H9 (cell line): Measurements from ENCODE around the gene DDT. TPM values are rescaled to one million over a fixed set of nuclear protein-coding genes. Genes with fewer than 3 reads are reported as not detected.
A peak's percentile ranks its signal among the peaks of the same experiment; 100 is the strongest.

ENCODE experiments used
- DNase-seq: peaks from one replicate; pipeline ENCODE4 v3.0.0-alpha.2; 2017
- H2AFZ ChIP-seq: one replicate; pipeline ENCODE4 v1.6.1; 2013; ENCODE audit warnings: mild to moderate bottlenecking, low read length, control low read depth, moderate library complexity
- H2AK5ac ChIP-seq: 2 replicates; pipeline ENCODE4 v1.6.1; 2013; ENCODE audit warnings: low read length, control low read depth, mixed read lengths; ENCODE audit not compliant: insufficient read length
- H2BK120ac ChIP-seq: one replicate; pipeline ENCODE4 v1.6.1; 2013; ENCODE audit warnings: low read depth, mild to moderate bottlenecking, low read length, control low read depth, inconsistent platforms; ENCODE audit not compliant: poor library complexity, severe bottlenecking
- H2BK12ac ChIP-seq: 2 replicates; pipeline ENCODE4 v1.6.1; 2013; ENCODE audit warnings: low read length, control low read depth, mixed read lengths, low read depth; ENCODE audit not compliant: insufficient read length
- H2BK15ac ChIP-seq: 2 replicates; pipeline ENCODE4 v1.6.1; 2013; ENCODE audit warnings: low read depth, low read length, control low read depth
- H2BK20ac ChIP-seq: one replicate; pipeline ENCODE4 v1.6.1; 2013; ENCODE audit warnings: low read depth, mild to moderate bottlenecking, low read length, control low read depth, inconsistent platforms; ENCODE audit not compliant: poor library complexity, severe bottlenecking
- H2BK5ac ChIP-seq: 2 replicates; pipeline ENCODE4 v1.6.1; 2013; ENCODE audit warnings: low read length, control low read depth, mixed read lengths; ENCODE audit not compliant: insufficient read length
- H3K14ac ChIP-seq: 2 replicates; pipeline ENCODE4 v1.6.1; 2013; ENCODE audit warnings: low read length, control low read depth; ENCODE audit not compliant: insufficient read depth
- H3K18ac ChIP-seq: 2 replicates; pipeline ENCODE4 v1.6.1; 2013; ENCODE audit warnings: low read depth, mild to moderate bottlenecking, mixed read lengths, low read length, control low read depth; ENCODE audit not compliant: insufficient read length
- H3K23ac ChIP-seq: 2 replicates; pipeline ENCODE4 v1.6.1; 2013; ENCODE audit warnings: low read length, control low read depth, mixed read lengths, low read depth; ENCODE audit not compliant: insufficient read length
- H3K23me2 ChIP-seq: 2 replicates; pipeline ENCODE4 v1.6.1; 2013; ENCODE audit warnings: low read depth, mild to moderate bottlenecking, mixed read lengths, low read length, control low read depth; ENCODE audit not compliant: insufficient read length, poor library complexity, severe bottlenecking
- H3K27ac ChIP-seq: 2 replicates; pipeline ENCODE4 v1.5.1; 2013; ENCODE audit warnings: low read length, control low read depth, mixed read lengths, low read depth; ENCODE audit not compliant: insufficient read length
- H3K27me3 ChIP-seq: 2 replicates; pipeline ENCODE4 v1.6.1; 2013; ENCODE audit warnings: low read length, control low read depth, inconsistent platforms; ENCODE audit not compliant: insufficient read depth
- H3K4ac ChIP-seq: 2 replicates; pipeline ENCODE4 v1.6.1; 2013; ENCODE audit warnings: low read depth, mild to moderate bottlenecking, control low read depth, inconsistent platforms, low read length, moderate library complexity
- H3K4me1 ChIP-seq: 2 replicates; pipeline ENCODE4 v1.6.1; 2013; ENCODE audit warnings: low read length, control low read depth, inconsistent platforms; ENCODE audit not compliant: insufficient read depth
- H3K4me2 ChIP-seq: 2 replicates; pipeline ENCODE4 v1.6.1; 2013; ENCODE audit warnings: low read length, control low read depth, mixed read lengths; ENCODE audit not compliant: insufficient read length, insufficient read depth
- H3K56ac ChIP-seq: 2 replicates; pipeline ENCODE4 v1.6.1; 2013; ENCODE audit warnings: low read depth, mild to moderate bottlenecking, mixed read lengths, low read length, control low read depth; ENCODE audit not compliant: insufficient read length
- H3K79me1 ChIP-seq: 2 replicates; pipeline ENCODE4 v1.6.1; 2013; ENCODE audit warnings: low read depth, mild to moderate bottlenecking, moderate library complexity, low read length, control low read depth, inconsistent platforms; ENCODE audit not compliant: insufficient read depth, poor library complexity, severe bottlenecking
- H3K79me2 ChIP-seq: 2 replicates; pipeline ENCODE4 v1.6.1; 2013; ENCODE audit warnings: low read length, control low read depth, inconsistent platforms; ENCODE audit not compliant: insufficient read depth
- H3K9ac ChIP-seq: 2 replicates; pipeline ENCODE4 v1.6.1; 2013; ENCODE audit warnings: low read length, control low read depth, mixed read lengths; ENCODE audit not compliant: insufficient read length; ENCODE audit errors: extremely low read depth
- H3K9me3 ChIP-seq: one replicate; pipeline ENCODE4 v1.6.1; 2013; ENCODE audit warnings: low read depth, low read length, inconsistent platforms; ENCODE audit not compliant: control insufficient read depth
- H3T11ph ChIP-seq: one replicate; pipeline ENCODE4 v1.6.1; 2013; ENCODE audit warnings: mild to moderate bottlenecking, low read length, control low read depth, inconsistent platforms
- H4K20me1 ChIP-seq: one replicate; pipeline ENCODE4 v1.6.1; 2013; ENCODE audit not compliant: control insufficient read depth, insufficient read length, insufficient read depth
- H4K5ac ChIP-seq: 2 replicates; pipeline ENCODE4 v1.6.1; 2013; ENCODE audit warnings: low read depth, mild to moderate bottlenecking, mixed read lengths, low read length, control low read depth; ENCODE audit not compliant: insufficient read length
- H4K8ac ChIP-seq: replicated peaks from 2 replicates; pipeline ENCODE4 v1.6.1; 2013; ENCODE audit warnings: low read length, control low read depth, mixed read lengths, low read depth; ENCODE audit not compliant: insufficient read length
- H4K91ac ChIP-seq: 2 replicates; pipeline ENCODE4 v1.6.1; 2013; ENCODE audit warnings: low read depth, mild to moderate bottlenecking, moderate library complexity, mixed read lengths, low read length, control low read depth; ENCODE audit not compliant: insufficient read length
- H3K27ac Mint-ChIP-seq, 3 experiments: 2 replicates in 2 of 3; 3 replicates in 1 of 3; pipeline ENCODE4 v1.8.0; 2020 to 2021; ENCODE audit warnings: mixed read lengths in 3 of 3, mild to moderate bottlenecking in 1 of 3, moderate library complexity in 1 of 3
- H3K27me3 Mint-ChIP-seq: 2 replicates; pipeline ENCODE4 v1.8.0; 2021; ENCODE audit warnings: low read depth, mild to moderate bottlenecking, moderate library complexity, mixed read lengths
- H3K36me3 Mint-ChIP-seq, 3 experiments: 2 replicates in 2 of 3; 3 replicates in 1 of 3; pipeline ENCODE4 v1.8.0; 2020 to 2021; ENCODE audit warnings: low read depth in 3 of 3, mixed read lengths in 3 of 3; ENCODE audit not compliant: insufficient read depth in 1 of 3
- H3K4me1 Mint-ChIP-seq, 2 experiments: 2 replicates each; pipeline ENCODE4 v1.8.0; 2020; ENCODE audit warnings: mixed read lengths in 2 of 2
- H3K4me3 Mint-ChIP-seq, 2 experiments: 2 replicates in 1 of 2; 3 replicates in 1 of 2; pipeline ENCODE4 v1.8.0; 2020 to 2021; ENCODE audit warnings: mild to moderate bottlenecking in 2 of 2, mixed read lengths in 2 of 2, moderate library complexity in 1 of 2
- H3K9me3 Mint-ChIP-seq, 2 experiments: 2 replicates in 1 of 2; 3 replicates in 1 of 2; pipeline ENCODE4 v1.8.0; 2020; ENCODE audit warnings: mild to moderate bottlenecking in 2 of 2, mixed read lengths in 2 of 2, moderate library complexity in 1 of 2
- WGBS: extraction: QIAGEN DNeasy Blood & Tissue Kit; methylation state at CpG from one replicate; pipeline ENCODE4 v1.1.7; 2013; ENCODE audit warnings: missing lambda C conversion rate, low lambda C conversion rate, mixed read lengths; ENCODE audit not compliant: insufficient read length; ENCODE audit errors: extremely low coverage; 5-methylcytosine and 5-hydroxymethylcytosine counted together
- total RNA-seq: library from RNA; stranded (reverse); gene quantifications from 2 replicates; pipeline ENCODE4 v1.2.1, GENCODE V29; 2021
- TF ChIP-seq, protein P1 (sequence below): fragments of 200-600 bp; sonication (generic); conservative IDR thresholded peaks from 3 replicates; pipeline ENCODE4 v1.8.0; 2021; ENCODE audit warnings: antibody characterized with exemption, mild to moderate bottlenecking

The DDT gene
- total RNA-seq, 1 experiment from 2014 or later, result 185 TPM

DNA sequence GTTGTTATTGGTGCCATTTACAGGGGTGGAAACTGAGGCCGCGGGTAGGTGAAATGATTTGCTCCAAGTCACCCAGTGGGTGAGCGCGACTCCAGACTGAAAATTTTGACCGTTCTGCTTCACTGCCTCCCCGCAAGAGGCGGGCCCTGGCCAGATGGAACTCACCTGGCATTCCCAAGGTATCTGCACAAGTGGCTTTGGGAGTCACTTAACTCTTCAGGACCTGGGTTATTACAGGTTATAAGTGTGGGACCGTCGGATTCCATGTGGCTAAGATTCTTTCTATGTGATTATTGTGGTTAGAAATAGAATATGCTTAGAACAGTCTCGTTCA lies 37.5 kb upstream of the DDT start:
- TF ChIP-seq, protein P1, sequence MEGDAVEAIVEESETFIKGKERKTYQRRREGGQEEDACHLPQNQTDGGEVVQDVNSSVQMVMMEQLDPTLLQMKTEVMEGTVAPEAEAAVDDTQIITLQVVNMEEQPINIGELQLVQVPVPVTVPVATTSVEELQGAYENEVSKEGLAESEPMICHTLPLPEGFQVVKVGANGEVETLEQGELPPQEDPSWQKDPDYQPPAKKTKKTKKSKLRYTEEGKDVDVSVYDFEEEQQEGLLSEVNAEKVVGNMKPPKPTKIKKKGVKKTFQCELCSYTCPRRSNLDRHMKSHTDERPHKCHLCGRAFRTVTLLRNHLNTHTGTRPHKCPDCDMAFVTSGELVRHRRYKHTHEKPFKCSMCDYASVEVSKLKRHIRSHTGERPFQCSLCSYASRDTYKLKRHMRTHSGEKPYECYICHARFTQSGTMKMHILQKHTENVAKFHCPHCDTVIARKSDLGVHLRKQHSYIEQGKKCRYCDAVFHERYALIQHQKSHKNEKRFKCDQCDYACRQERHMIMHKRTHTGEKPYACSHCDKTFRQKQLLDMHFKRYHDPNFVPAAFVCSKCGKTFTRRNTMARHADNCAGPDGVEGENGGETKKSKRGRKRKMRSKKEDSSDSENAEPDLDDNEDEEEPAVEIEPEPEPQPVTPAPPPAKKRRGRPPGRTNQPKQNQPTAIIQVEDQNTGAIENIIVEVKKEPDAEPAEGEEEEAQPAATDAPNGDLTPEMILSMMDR, result no peak
- Histone ChIP-seq H2BK20ac (no peak overlapping the region), H4K5ac (no peak overlapping the region), H2BK15ac (no peak overlapping the region), H2BK5ac (no peak overlapping the region), H3K9ac (peak overlapping the region; percentile 21), H3K9me3 (no peaks in the 10 kb centered on the region), H3K4ac (no peak overlapping the region), H2AFZ (no peak overlapping the region), H3K56ac (no peak overlapping the region), H3K23me2 (peaks cover 5% of the 10 kb centered on the region), H3K18ac (no peak overlapping the region), H3T11ph (no peak overlapping the region), H2BK12ac (no peak overlapping the region), H4K20me1 (no peaks in the 10 kb centered on the region), H3K79me2 (peaks cover 5% of the 10 kb centered on the region; the same call in 1 of the 2 replicates), H3K4me2 (peak overlapping the region; percentile 76), H3K23ac (no peak overlapping the region), H3K4me1 (no peaks in the 10 kb centered on the region; the same call in 1 of the 2 replicates), H3K27me3 (no peaks in the 10 kb centered on the region; the same call in 1 of the 2 replicates), H4K91ac (no peak overlapping the region), H4K8ac (no peak overlapping the region), H3K14ac (no peak overlapping the region), H2BK120ac (no peak overlapping the region), H2AK5ac (no peak overlapping the region), H3K79me1 (no peaks in the 10 kb centered on the region), H3K27ac (no peak overlapping the region)
- H3K4me1 Mint-ChIP-seq, result peaks cover 10 to 13% of the 10 kb centered on the region in 2 experiments
- H3K36me3 Mint-ChIP-seq, result peaks cover 0 to 8% (median 2%) of the 10 kb centered on the region in 3 experiments; a peak in 6 of 7 replicates
- DNase-seq, result no peak
- peaks cover 3% of the 10 kb centered on the region for H3K27me3 Mint-ChIP-seq
- WGBS, result no CpG with 5 or more reads among the region's 10 CpGs
- H3K9me3 Mint-ChIP-seq, result peaks cover 2 to 4% of the 10 kb centered on the region in 2 experiments; a peak in 3 of 5 replicates
- peak overlapping the region; percentile 85 to 91 for H3K4me3 Mint-ChIP-seq
- H3K27ac Mint-ChIP-seq, result peak overlapping the region in 2 of 3 experiments; percentile 68 to 76; a peak in 3 of 7 replicates
